ES-I3 (cell line): ENCODE measurements around the gene SLC22A4.

ENCODE experiments used
- H3K36me3 ChIP-seq: 2 replicates; pipeline ENCODE4 v1.6.1; 2013; ENCODE audit warnings: mild to moderate bottlenecking, low read length, control low read depth, moderate library complexity; ENCODE audit not compliant: insufficient read depth
- H3K4me1 ChIP-seq: 2 replicates; pipeline ENCODE4 v1.6.1; 2013; ENCODE audit warnings: mild to moderate bottlenecking, control low read depth, low read length; ENCODE audit not compliant: insufficient read depth
- H3K9ac ChIP-seq: 2 replicates; pipeline ENCODE4 v1.6.1; 2013; ENCODE audit warnings: low read depth, mild to moderate bottlenecking, low read length, moderate library complexity
- H3K9me3 ChIP-seq: 2 replicates; pipeline ENCODE4 v1.6.1; 2013; ENCODE audit warnings: mild to moderate bottlenecking, low read length, moderate library complexity; ENCODE audit not compliant: control insufficient read depth, insufficient read depth

Gene SLC22A4

DNA sequence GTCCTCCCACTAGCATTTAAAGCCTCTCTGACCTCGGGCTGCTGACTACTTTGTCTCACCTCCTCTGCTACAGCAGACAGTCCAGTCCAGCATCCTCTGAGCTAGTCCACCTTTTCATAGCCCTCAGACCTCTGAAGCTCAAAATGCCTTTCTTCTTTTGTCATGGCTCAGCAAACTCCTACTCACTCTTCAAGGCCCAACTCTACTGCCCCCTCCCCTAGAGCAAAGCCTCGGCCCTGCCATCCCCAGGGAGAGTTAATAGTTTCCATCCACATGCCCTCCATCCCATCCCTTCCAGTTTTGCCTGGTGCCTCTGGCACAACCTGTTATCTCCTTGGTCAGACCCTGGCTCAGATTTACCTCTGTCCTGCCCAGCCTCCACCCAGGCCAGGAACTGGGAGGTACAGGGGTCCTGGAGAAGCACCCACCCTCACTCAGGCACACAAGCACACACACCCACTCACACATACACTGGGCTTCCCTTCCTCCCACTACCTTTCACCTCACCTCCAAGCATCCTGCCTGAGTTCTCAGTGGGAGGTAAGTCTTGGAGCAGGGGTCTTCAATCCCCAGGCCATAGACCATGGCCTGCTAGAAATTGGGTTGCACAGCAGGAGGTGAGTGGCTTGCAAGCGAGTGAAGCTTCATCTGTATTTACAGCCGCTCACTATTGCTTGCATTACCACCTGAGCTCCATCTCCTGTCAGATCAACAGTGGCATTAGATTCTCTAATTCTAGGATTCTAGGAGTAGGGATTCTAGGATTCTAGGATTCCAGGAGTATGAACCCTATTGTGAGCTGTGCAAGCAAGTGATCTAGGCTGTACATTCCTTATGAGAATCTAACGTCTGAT is 18.6 kb upstream of the SLC22A4 start:
- Histone ChIP-seq H3K9me3 (no peaks in the 10 kb centered on the region), H3K36me3 (no peaks in the 10 kb centered on the region), H3K4me1 (peaks cover 8% of the 10 kb centered on the region), H3K9ac (no peak overlapping the region)

DNA sequence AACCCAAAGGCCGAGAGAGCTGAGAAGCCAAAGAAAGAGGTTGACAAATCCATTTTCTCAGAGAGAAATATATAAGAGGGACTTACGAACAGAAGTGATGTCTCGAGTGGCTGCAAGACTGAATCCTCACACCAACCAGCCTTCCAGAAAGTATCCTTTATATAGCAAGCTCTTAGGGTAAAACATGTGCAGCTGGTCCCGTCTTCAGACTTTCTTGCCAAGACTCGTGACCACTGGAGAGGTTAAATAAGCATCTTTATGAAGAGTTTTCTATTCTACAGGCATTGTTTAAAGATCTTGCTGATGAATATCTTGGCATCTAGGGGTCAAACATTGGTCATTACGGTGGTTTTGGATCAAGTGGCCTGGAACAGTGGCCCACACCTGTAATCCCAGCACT is 16.9 kb upstream of the SLC22A4 start:
- peaks cover 8% of the 10 kb centered on the region for H3K4me1 ChIP-seq
- no peaks in the 10 kb centered on the region for H3K9me3 ChIP-seq
- no peak overlapping the region for H3K9ac ChIP-seq
- no peaks in the 10 kb centered on the region for H3K36me3 ChIP-seq

DNA sequence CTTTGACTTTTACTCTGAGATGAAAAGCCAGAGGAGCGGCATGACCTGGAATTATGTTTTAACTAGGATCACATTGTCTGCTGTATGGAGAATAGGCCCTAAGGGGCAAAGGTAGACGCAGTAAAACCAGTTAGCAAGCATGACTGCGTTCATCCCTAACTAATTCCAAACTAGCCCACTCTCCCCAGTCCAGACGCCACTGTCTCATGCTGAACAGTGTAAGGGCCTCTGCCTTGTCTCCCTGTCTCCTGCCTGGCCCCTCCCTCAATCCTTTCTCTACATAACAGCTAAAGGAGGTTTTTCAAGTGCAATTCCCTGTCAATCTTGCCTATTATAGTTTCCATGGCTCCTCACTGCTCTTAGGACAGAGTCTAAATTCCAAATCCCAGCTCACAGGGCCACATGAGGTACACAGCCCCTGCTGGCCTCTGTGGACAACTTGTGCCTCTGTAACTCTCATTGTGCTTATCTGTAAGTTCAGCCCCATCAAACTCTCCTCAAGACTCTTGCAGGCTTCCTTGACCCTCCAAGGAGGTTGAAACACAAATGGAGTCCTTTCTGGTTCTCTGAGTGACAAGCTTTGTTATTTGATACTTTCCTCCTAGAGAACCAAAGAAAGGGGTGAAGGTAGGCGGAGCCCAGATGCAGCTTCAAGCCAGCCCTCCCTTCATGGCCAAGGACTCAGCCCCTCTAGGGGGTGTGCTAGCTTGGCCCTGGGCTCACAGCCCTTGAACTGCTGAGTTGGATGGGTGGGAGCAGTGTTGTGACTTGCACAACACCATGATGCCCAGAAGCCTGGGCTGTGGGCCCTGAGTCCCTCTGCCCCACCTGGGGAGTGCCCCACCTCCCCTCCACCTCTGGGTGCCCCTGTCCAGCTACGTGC is 16.0 kb upstream of the SLC22A4 start:
- H3K9ac ChIP-seq, result no peak overlapping the region
- peaks cover 8% of the 10 kb centered on the region for H3K4me1 ChIP-seq
- H3K9me3 ChIP-seq, result no peaks in the 10 kb centered on the region
- H3K36me3 ChIP-seq, result no peaks in the 10 kb centered on the region

DNA sequence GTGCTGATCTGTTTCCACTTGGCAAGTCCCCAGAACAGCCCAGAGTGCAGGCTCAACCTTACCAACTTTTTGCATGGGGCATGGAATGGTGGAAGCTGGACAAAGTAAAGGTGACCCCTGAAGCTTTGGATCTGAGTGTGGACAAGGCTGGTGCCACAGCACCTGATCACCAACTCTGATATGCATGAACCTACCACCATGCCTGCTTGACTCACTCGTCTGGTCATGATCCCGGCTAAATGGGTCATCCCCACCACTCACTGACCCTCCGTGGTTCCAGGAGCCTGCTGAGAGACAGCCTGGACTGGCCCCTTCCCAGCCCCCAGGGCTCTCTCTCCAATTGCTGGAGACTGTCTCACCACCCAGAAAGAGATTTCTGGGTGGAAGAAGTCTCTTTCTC is 14.4 kb upstream of the SLC22A4 start:
- Histone ChIP-seq H3K9me3 (no peaks in the 10 kb centered on the region), H3K9ac (no peak overlapping the region), H3K36me3 (no peaks in the 10 kb centered on the region), H3K4me1 (peaks cover 8% of the 10 kb centered on the region)

DNA sequence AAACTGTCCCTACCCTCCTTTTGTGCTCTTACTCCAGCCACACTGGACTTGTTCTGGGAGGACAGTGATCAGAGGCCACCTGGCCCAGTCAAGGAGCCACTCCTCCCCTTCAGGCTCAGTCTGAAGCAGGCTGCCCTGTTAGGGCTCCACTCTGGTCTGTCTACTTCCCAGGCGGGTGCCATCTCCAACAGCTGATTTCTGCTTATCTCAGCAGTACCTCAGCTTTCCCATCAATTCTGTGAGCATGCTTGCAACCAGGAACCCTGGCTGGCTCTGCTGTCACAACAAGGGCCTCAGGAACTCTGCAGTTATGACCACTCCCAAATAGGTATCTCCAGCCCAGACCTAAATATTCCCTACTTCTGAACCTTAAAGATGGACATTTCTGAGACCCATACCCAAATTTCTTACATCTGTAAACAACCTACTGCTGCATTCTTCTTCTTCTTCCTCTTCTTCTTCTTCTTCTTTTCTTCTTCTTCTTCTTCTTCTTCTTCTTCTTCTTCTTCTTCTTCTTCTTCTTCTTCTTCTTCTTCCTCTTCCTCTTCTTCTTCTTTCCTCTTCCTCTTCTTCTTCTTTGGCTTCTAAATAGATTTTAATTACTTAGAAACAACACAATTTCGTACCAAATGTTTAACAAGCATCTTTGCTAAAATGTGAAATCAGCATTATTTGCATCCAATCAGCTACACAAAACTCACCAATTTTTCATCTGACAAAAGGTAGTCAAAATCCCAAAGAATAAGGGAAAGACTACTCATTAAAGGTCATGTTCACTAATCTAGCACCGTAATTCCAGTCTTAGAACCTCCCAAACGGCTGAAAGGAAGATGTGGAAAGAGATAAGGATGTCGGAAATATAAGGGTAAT is 13.6 kb upstream of the SLC22A4 start:
- Histone ChIP-seq H3K9me3 (no peaks in the 10 kb centered on the region), H3K36me3 (no peaks in the 10 kb centered on the region), H3K9ac (no peak overlapping the region), H3K4me1 (peaks cover 8% of the 10 kb centered on the region)

DNA sequence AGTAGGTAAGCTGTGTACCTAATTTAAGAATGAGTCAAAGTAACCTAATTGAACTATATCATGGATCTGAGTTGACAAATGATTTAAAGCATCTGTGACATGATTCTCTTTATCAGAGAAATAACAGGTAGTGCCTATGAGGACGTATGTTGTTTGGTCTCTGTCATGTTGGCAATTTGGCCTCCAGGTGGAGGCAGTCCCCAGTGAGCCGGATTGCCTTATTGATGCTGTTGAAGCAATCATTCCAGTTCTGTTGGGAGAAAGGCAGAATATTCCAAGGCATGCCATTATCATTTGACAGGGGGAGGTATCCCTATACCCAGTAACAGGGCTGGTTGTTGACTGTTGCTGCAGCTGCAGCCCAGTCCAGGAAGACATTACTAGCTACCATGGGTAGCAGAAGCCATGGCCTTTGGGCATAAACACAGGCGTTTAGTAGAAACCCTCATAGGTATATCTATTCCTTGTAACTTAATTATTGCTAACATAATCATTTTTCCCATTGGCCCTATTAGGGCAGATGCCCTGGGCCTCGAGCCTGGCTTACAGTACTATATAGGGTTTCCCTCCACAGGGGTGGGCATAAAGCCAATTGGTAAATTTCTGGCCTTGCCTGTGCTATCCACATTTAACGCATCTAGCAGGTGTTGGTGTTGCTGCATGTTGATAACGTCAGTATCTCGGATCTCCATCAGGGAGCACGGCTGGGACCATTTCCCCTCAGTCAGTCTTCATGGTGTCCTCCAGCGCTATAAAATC is 12.2 kb upstream of the SLC22A4 start:
- H3K36me3 ChIP-seq, result no peaks in the 10 kb centered on the region
- H3K4me1 ChIP-seq, result peaks cover 8% of the 10 kb centered on the region
- no peaks in the 10 kb centered on the region for H3K9me3 ChIP-seq
- H3K9ac ChIP-seq, result no peak overlapping the region

DNA sequence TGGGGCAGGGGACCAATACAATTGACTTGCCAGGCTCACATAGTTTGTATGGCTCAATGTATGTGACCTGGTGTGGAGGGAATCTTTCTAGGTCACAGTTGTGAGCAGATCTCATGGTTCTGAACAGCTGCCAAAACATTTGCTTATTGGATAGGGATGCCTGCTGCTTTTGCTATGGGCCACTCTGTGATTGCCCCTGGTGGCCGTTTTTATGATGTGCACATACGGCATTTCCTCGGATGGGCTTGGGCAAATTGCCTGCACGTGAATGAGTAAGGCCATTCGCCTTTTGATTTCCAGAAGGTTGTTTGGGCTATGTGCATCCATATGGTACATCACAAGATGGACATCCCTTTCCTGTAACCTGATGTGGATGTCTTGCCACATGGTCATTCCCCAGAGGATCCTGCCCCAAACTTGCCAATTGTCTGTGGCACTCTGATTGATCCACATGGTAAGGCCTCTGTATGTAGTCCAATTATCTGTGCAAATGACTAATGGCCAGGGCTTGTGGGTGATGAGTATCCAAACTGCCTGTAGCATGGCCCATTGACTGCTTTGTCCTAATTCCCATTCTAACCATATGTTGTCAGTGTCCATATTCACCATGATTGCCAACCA is 10.7 kb upstream of the SLC22A4 start:
- no peak overlapping the region for H3K9ac ChIP-seq
- no peaks in the 10 kb centered on the region for H3K9me3 ChIP-seq
- H3K4me1 ChIP-seq, result peaks cover under 1% of the 10 kb centered on the region; the same call in 1 of the 2 replicates
- H3K36me3 ChIP-seq, result no peaks in the 10 kb centered on the region

DNA sequence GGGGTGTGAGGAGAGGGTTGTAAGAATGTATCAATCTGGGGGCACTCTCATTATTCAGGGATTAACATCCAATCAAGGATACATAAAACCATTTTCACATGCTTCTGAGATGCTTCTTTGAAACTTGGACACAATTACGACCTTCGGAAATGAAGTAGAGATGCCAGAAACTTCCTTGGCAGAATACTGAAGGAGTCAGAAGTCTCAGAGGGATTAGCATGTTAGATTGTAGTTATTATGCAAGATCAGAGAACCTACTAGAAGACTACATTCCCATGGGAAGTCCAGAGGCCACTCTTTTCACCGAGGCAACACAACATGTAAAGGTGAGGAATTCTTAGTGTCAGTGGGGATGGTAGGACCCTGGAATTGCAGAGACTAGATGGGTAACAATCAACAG is 5.1 kb upstream of the SLC22A4 start:
- Histone ChIP-seq H3K9me3 (no peaks in the 10 kb centered on the region), H3K4me1 (no peaks in the 10 kb centered on the region), H3K36me3 (no peaks in the 10 kb centered on the region), H3K9ac (no peak overlapping the region)

DNA sequence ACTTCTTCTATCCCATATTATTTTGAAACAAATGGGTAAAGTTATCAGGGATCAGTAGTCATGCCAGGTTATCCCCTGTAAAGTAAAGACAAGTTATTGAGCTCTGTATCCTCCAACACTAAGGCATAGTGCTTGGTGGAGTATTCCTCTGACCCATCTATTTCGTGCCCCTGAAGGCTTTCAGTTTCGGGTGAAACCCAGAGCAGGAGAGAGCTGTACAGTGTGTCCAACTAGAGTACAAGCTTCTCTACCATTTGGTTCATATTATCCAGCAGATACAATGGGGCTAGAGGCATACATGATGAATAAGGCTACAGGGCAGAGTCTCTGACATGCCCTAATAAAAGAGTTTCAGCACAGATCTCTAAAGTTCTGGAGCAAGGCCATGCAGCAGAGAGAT is 3.2 kb upstream of the SLC22A4 start:
- H3K36me3 ChIP-seq, result no peaks in the 10 kb centered on the region
- no peaks in the 10 kb centered on the region for H3K9me3 ChIP-seq
- peaks cover 3% of the 10 kb centered on the region; the same call in 1 of the 2 replicates for H3K4me1 ChIP-seq
- H3K9ac ChIP-seq, result no peak overlapping the region

DNA sequence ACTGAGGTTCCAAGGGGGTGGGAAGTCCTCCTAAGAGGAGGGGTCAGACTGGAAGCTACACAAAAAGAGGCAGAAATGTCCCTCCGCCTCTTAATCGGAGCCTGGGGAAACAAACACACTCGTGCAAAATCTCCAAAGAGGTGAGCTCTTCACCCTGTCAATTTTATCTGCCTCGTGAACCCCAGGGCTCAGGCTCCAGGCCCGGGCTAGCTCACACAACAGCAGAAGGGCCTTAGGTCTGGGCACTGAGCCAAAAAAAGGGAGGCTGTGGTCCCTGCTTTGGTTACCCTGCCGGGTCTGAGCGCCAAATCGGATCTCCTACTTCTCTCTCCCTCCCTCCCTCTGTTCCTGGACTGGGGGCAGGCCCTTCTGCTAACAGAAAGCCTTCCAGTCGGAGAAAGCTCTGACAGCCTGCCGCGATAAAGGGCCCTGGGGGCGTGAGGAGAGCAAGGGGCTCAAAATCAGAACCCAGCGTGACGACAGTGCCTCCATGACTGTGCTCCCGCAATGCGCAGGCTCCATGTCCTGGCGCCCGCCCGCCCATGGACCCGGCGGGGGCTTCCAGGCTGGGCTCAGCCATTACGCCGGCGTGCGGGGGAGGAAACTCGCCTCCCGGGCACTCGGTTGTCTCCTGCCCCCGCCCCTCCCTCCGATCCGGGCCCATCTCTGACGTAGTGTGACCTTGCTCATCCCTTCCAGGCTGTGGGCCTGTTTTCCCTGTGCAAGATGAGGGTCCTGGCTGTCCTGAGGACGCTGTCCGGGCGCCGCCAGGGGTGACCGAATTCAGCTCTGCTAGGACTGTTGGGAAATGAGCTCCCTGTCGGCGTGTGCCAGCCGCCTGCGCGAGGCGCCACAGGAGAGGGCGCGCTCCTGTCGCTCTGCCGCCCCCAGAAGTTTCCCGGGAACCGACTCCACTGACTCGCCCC is 865 bp upstream of the SLC22A4 start:
- Histone ChIP-seq H3K9me3 (no peaks in the 10 kb centered on the region), H3K9ac (peak overlapping the region; percentile 50), H3K4me1 (peaks cover 3% of the 10 kb centered on the region; the same call in 1 of the 2 replicates), H3K36me3 (no peaks in the 10 kb centered on the region)

DNA sequence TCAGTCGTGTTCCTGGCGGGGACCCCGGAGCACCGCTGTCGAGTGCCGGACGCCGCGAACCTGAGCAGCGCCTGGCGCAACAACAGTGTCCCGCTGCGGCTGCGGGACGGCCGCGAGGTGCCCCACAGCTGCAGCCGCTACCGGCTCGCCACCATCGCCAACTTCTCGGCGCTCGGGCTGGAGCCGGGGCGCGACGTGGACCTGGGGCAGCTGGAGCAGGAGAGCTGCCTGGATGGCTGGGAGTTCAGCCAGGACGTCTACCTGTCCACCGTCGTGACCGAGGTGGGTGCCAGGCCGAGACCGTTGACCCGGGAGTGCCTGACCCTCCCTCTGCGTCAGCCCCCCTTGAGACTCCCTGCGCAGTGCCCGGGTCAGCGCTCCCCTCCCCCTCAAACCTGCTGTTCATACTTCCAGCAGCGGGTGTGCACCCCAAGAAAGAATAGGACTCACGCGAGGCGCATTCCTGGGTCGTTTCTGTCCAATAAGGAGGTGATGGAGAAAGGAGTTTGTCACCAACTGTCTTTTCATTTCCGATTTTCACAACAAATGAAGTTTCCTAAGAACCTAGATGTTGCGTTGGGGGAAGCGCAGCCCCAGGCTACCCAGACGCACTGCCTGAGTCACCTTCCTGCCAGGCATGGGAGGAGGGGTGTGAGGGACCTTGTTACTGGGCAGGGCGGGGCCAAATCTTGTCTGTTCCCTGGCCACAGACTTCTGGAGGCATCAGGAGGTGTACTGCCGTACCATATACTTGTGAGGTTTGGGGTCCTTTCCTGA is 722 bp downstream of the SLC22A4 start:
- Histone ChIP-seq H3K9ac (peak overlapping the region; percentile 50; the same call in 1 of the 2 replicates), H3K9me3 (no peaks in the 10 kb centered on the region), H3K36me3 (no peaks in the 10 kb centered on the region), H3K4me1 (peaks cover 3% of the 10 kb centered on the region; the same call in 1 of the 2 replicates)
